Adrenal gland (tissue), 5 donors: ENCODE results near the gene NAALADL2.

Source experiments
- POLR2A ChIP-seq, 2 donors: fragments of 450-650 bp; IDR thresholded peaks; one replicate each; pipeline ENCODE4 v1.6.1; 2017; ENCODE audit warnings: antibody characterized with exemption in 2 of 2, mild to moderate bottlenecking in 2 of 2, moderate library complexity in 1 of 2
- TF ChIP-seq, protein P1 (sequence below), 6 experiments: fragments of 450-650 bp in 4 of 6; fragments of 200-600 bp in 2 of 6; sonication (generic) in 1 of 6; IDR thresholded peaks; 1 replicate in 5 of 6; 2 replicates in 1 of 6; pipeline versions ENCODE4 v1.5.1 to v1.8.0; 2016 to 2021; ENCODE audit warnings: antibody characterized with exemption in 6 of 6, mild to moderate bottlenecking in 2 of 6, moderate library complexity in 1 of 6
- donor health status: DM: no; HTN: no; CAD: no.

DNA sequence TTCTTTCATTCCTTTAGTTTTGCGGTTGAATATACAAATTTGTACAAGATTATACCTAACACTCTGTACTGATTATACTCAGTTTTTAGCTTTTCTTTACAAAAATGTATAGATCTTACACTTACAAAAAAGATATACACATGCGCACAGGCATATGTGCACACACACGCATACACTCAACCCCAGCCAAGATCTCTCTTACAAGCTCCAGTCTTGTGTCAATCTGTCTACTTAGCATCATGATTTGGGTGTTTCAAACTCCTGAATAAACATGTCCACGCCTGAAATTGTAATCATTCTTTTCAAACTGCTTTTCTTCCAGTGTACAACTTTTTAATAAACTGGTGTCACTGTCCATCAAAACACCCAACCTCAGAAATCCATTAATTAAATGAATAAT lies 180.7 kb downstream of the NAALADL2 start:
- TF ChIP-seq, protein P1, sequence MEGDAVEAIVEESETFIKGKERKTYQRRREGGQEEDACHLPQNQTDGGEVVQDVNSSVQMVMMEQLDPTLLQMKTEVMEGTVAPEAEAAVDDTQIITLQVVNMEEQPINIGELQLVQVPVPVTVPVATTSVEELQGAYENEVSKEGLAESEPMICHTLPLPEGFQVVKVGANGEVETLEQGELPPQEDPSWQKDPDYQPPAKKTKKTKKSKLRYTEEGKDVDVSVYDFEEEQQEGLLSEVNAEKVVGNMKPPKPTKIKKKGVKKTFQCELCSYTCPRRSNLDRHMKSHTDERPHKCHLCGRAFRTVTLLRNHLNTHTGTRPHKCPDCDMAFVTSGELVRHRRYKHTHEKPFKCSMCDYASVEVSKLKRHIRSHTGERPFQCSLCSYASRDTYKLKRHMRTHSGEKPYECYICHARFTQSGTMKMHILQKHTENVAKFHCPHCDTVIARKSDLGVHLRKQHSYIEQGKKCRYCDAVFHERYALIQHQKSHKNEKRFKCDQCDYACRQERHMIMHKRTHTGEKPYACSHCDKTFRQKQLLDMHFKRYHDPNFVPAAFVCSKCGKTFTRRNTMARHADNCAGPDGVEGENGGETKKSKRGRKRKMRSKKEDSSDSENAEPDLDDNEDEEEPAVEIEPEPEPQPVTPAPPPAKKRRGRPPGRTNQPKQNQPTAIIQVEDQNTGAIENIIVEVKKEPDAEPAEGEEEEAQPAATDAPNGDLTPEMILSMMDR (IDR thresholded peaks at IDR 0.05) = no peak
- no peak for TF ChIP-seq POLR2A (IDR thresholded peaks at IDR 0.05)
